ENCODE results near the gene ATXN10.

ATXN10 gene

GRCh38 chr22:45830531-45831245, 159.1 kb downstream of the ATXN10 start:
- no peak for DNase-seq (ENCODE audit: low read depth)

GRCh38 chr22:45831394-45831793, 159.8 kb downstream of the ATXN10 start:
- DNase-seq (ENCODE audit: low read depth): no peak

- no peak for DNase-seq (ENCODE audit: low read depth)
These were observed 160.5 kb downstream of the ATXN10 start for GRCh38 chr22:45832180-45832579.

GRCh38 chr22:45832959-45833580, 161.4 kb downstream of the ATXN10 start:
- no peak for DNase-seq (ENCODE audit: low read depth)

- no peak for DNase-seq (ENCODE audit: low read depth)
These were observed 162.0 kb downstream of the ATXN10 start for GRCh38 chr22:45833613-45834012.

GRCh38 chr22:45834241-45834640, 162.6 kb downstream of the ATXN10 start:
- DNase-seq (ENCODE audit: low read depth): no peak

- DNase-seq (ENCODE audit: low read depth): no peak
These were observed 163.2 kb downstream of the ATXN10 start for GRCh38 chr22:45834795-45835194.

- DNase-seq (ENCODE audit: low read depth): no peak
These were observed 165.0 kb downstream of the ATXN10 start for GRCh38 chr22:45836418-45837169.

- no peak for DNase-seq (ENCODE audit: low read depth)
These were observed 165.9 kb downstream of the ATXN10 start for GRCh38 chr22:45837508-45837907.

GRCh38 chr22:45838305-45838887, 166.8 kb downstream of the ATXN10 start:
- DNase-seq (ENCODE audit: low read depth): no peak

- DNase-seq (ENCODE audit: low read depth): no peak
These were observed 168.8 kb downstream of the ATXN10 start for GRCh38 chr22:45840483-45840882.

GRCh38 chr22:45842291-45842991, 170.8 kb downstream of the ATXN10 start:
- DNase-seq (ENCODE audit: low read depth): no peak

- no peak for DNase-seq (ENCODE audit: low read depth)
These were observed 171.4 kb downstream of the ATXN10 start for GRCh38 chr22:45843031-45843430.

- DNase-seq (ENCODE audit: low read depth): no peak
These were observed 172.4 kb downstream of the ATXN10 start for GRCh38 chr22:45843986-45844385.

GRCh38 chr22:45845076-45845487, 173.4 kb downstream of the ATXN10 start:
- no peak for DNase-seq (ENCODE audit: low read depth)

- DNase-seq (ENCODE audit: low read depth): no peak
These were observed 175.3 kb downstream of the ATXN10 start for GRCh38 chr22:45846952-45847351.

- no peak for DNase-seq (ENCODE audit: low read depth)
These were observed 177.3 kb downstream of the ATXN10 start for GRCh38 chr22:45848904-45849303.

- no peak for DNase-seq (ENCODE audit: low read depth)
These were observed 181.2 kb downstream of the ATXN10 start for GRCh38 chr22:45852826-45853225.

- no peak for DNase-seq (ENCODE audit: low read depth)
These were observed 184.3 kb downstream of the ATXN10 start for GRCh38 chr22:45855961-45856360.

GRCh38 chr22:45857519-45857918, 185.9 kb downstream of the ATXN10 start:
- DNase-seq (ENCODE audit: low read depth): no peak

- no peak for DNase-seq (ENCODE audit: low read depth)
These were observed 187.9 kb downstream of the ATXN10 start for GRCh38 chr22:45859231-45860161.

Measured in activated T-helper 9 cell treated with anti-CD3 and anti-CD28 coated beads, Interleukin-2, amount 50 U/mL, for 16 hours (primary cell).